HEK293 (cell line): ENCODE results near the gene COL18A1.

Source experiments
- IKZF3 ChIP-seq: fragments of 450-650 bp; IDR thresholded peaks from 2 replicates; pipeline ENCODE4 v1.5.0; 2018; ENCODE audit warnings: missing biosample characterization, mild to moderate bottlenecking, missing genetic modification characterization, moderate library complexity
- YY1 ChIP-seq: fragments of 450-650 bp; formaldehyde crosslinking; IDR thresholded peaks from 2 replicates; pipeline ENCODE4 v1.5.1; 2018; ENCODE audit warnings: missing biosample characterization, missing genetic modification characterization
- ZBTB7A ChIP-seq: fragments of 450-650 bp; formaldehyde crosslinking; IDR thresholded peaks from 2 replicates; pipeline ENCODE4 v1.5.1; 2016; ENCODE audit warnings: low read depth, missing biosample characterization, missing genetic modification characterization
- ZFP3 ChIP-seq: fragments of 450-650 bp; formaldehyde crosslinking; IDR thresholded peaks from 2 replicates; pipeline ENCODE4 v1.5.1; 2016; ENCODE audit warnings: low read depth, missing biosample characterization, missing genetic modification characterization
- ZNF133 ChIP-seq: fragments of 450-650 bp; formaldehyde crosslinking; IDR thresholded peaks from 2 replicates; pipeline ENCODE4 v1.5.1; 2016; ENCODE audit warnings: missing biosample characterization, missing genetic modification characterization
- ZNF175 ChIP-seq: fragments of 450-650 bp; formaldehyde crosslinking; IDR thresholded peaks from 2 replicates; pipeline ENCODE4 v1.5.1; 2016; ENCODE audit warnings: missing biosample characterization, missing genetic modification characterization
- ZNF23 ChIP-seq: fragments of 450-650 bp; formaldehyde crosslinking; IDR thresholded peaks from 2 replicates; pipeline ENCODE4 v1.5.1; 2016; ENCODE audit warnings: missing biosample characterization, missing genetic modification characterization, borderline replicate concordance
- ZNF311 ChIP-seq: fragments of 450-650 bp; formaldehyde crosslinking; IDR thresholded peaks from 2 replicates; pipeline ENCODE4 v1.5.1; 2017; ENCODE audit warnings: missing biosample characterization, missing genetic modification characterization, borderline replicate concordance
- ZNF394 ChIP-seq: fragments of 450-650 bp; formaldehyde crosslinking; IDR thresholded peaks from 2 replicates; pipeline ENCODE4 v1.5.1; 2016; ENCODE audit warnings: missing biosample characterization, missing genetic modification characterization, mild to moderate bottlenecking, moderate library complexity, borderline replicate concordance
- ZNF521 ChIP-seq: fragments of 450-650 bp; formaldehyde crosslinking; IDR thresholded peaks from 2 replicates; pipeline ENCODE4 v1.5.1; 2017; ENCODE audit warnings: missing biosample characterization, mild to moderate bottlenecking, missing genetic modification characterization
- ZNF585B ChIP-seq: fragments of 450-650 bp; formaldehyde crosslinking; IDR thresholded peaks from 2 replicates; pipeline ENCODE4 v1.5.1; 2016; ENCODE audit warnings: missing biosample characterization, missing genetic modification characterization
- ZNF639 ChIP-seq: fragments of 450-650 bp; formaldehyde crosslinking; IDR thresholded peaks from 2 replicates; pipeline ENCODE4 v1.5.1; 2016; ENCODE audit warnings: missing biosample characterization, missing genetic modification characterization
- TF ChIP-seq, protein P1 (sequence below): fragments of 450-650 bp; formaldehyde crosslinking; IDR thresholded peaks from 2 replicates; pipeline ENCODE4 v1.5.1; 2016; ENCODE audit warnings: missing biosample characterization, missing genetic modification characterization
- TF ChIP-seq, protein P2 (sequence below): fragments of 450-650 bp; formaldehyde crosslinking; IDR thresholded peaks from 2 replicates; pipeline ENCODE4 v1.5.1; 2017; ENCODE audit warnings: missing biosample characterization, missing genetic modification characterization

DNA sequence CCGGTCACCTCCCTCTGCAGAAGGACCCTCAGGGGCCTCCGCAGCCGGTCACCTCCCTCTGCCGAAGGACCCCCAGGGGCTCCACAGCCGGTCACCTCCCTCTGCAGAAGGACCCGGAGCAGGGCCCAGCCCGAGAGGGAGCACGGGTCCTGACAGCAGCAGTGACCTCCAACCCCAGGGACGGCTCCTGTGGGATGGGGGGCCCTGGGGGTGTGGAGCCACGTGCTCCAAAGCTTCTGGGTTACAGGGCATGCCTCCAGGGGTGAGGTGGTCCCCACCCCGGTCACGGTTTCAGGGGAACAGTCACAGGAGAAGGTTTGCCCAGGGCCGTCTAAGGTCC lies 97.0 kb downstream of the COL18A1 start:
- no peak for TF ChIP-seq IKZF3
- TF ChIP-seq ZNF394 (tag by site-specific recombination) = no peak
- TF ChIP-seq ZNF639 (tag by site-specific recombination) = no peak
- no peak for TF ChIP-seq ZNF133
- no peak for TF ChIP-seq ZNF521
- TF ChIP-seq ZNF311 (tag by site-specific recombination) = no peak
- TF ChIP-seq ZNF23 = no peak
- TF ChIP-seq ZNF175 (tag by site-specific recombination) = no peak
- TF ChIP-seq YY1 = no peak
- TF ChIP-seq, protein P1, sequence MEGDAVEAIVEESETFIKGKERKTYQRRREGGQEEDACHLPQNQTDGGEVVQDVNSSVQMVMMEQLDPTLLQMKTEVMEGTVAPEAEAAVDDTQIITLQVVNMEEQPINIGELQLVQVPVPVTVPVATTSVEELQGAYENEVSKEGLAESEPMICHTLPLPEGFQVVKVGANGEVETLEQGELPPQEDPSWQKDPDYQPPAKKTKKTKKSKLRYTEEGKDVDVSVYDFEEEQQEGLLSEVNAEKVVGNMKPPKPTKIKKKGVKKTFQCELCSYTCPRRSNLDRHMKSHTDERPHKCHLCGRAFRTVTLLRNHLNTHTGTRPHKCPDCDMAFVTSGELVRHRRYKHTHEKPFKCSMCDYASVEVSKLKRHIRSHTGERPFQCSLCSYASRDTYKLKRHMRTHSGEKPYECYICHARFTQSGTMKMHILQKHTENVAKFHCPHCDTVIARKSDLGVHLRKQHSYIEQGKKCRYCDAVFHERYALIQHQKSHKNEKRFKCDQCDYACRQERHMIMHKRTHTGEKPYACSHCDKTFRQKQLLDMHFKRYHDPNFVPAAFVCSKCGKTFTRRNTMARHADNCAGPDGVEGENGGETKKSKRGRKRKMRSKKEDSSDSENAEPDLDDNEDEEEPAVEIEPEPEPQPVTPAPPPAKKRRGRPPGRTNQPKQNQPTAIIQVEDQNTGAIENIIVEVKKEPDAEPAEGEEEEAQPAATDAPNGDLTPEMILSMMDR (tag by site-specific recombination) = no peak
- TF ChIP-seq ZNF585B (tag by site-specific recombination) = no peak
- no peak for TF ChIP-seq ZFP3 (tag by site-specific recombination)
- TF ChIP-seq, protein P2, sequence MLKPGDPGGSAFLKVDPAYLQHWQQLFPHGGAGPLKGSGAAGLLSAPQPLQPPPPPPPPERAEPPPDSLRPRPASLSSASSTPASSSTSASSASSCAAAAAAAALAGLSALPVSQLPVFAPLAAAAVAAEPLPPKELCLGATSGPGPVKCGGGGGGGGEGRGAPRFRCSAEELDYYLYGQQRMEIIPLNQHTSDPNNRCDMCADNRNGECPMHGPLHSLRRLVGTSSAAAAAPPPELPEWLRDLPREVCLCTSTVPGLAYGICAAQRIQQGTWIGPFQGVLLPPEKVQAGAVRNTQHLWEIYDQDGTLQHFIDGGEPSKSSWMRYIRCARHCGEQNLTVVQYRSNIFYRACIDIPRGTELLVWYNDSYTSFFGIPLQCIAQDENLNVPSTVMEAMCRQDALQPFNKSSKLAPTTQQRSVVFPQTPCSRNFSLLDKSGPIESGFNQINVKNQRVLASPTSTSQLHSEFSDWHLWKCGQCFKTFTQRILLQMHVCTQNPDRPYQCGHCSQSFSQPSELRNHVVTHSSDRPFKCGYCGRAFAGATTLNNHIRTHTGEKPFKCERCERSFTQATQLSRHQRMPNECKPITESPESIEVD = no peak
- no peak for TF ChIP-seq ZBTB7A (tag by site-specific recombination)
